Loucy (cell line): ENCODE data around the gene TENT5A.
"Not testable (repeated sequence)": the region's sequence is repeated elsewhere in the genome, so short reads cannot be mapped to it uniquely, and the experiment has no call there.

Source experiments
- CTCF ChIP-seq: fragments of 200-600 bp; sonication (generic); conservative IDR thresholded peaks from 2 replicates; pipeline ENCODE4 v1.5.1; 2014; ENCODE audit warnings: mild to moderate bottlenecking, antibody characterized with exemption, low read length
- EZH2phosphoT487 ChIP-seq: fragments of 200-600 bp; IDR thresholded peaks from 2 replicates; pipeline ENCODE4 v1.6.1; 2018; ENCODE audit warnings: antibody characterized with exemption, mild to moderate bottlenecking, moderate library complexity, borderline replicate concordance

GRCh38 chr6:81776219-81776618 is 23.7 kb upstream of the TENT5A start:
- TF ChIP-seq CTCF, EZH2phosphoT487: not testable (repeated sequence)
